Measurements from ENCODE around the gene OPCML.

Gene OPCML

GRCh38 chr11:133238495-133238894, 293.8 kb downstream of the OPCML start:
- Histone ChIP-seq H3K27ac (replicated peaks) (no peak overlapping the region), H3K27me3 (ENCODE audit: insufficient read depth, poor library complexity, severe bottlenecking) (no peaks in the 10 kb centered on the region), H3K4me3 (replicated peaks; ENCODE audit: insufficient read depth, low read length) (no peak overlapping the region)
- TF ChIP-seq SPI1 (IDR thresholded peaks at IDR 0.05; ENCODE audit: borderline replicate concordance, low read depth) (no peak), POLR2AphosphoS5 (IDR thresholded peaks at IDR 0.05; ENCODE audit: low read depth) (no peak), REST (IDR thresholded peaks at IDR 0.05; ENCODE audit: insufficient replicate concordance, low read depth) (no peak), CTCF (IDR thresholded peaks at IDR 0.05; ENCODE audit: insufficient read depth, low read length) (no peak), GABPA (IDR thresholded peaks at IDR 0.05; ENCODE audit: low read depth) (no peak)
- DNase-seq (ENCODE audit: low read depth in 1 of 2, low spot score in 1 of 2), result no peak

GRCh38 chr11:133238027-133238426, 294.3 kb downstream of the OPCML start:
- TF ChIP-seq CTCF (IDR thresholded peaks at IDR 0.05; ENCODE audit: insufficient read depth, low read length) (no peak), SPI1 (IDR thresholded peaks at IDR 0.05; ENCODE audit: borderline replicate concordance, low read depth) (no peak), POLR2AphosphoS5 (IDR thresholded peaks at IDR 0.05; ENCODE audit: low read depth) (no peak), GABPA (IDR thresholded peaks at IDR 0.05; ENCODE audit: low read depth) (no peak)
- H3K27me3 ChIP-seq (ENCODE audit: insufficient read depth, poor library complexity, severe bottlenecking), result no peaks in the 10 kb centered on the region
- no peak overlapping the region for H3K27ac ChIP-seq (replicated peaks)
- DNase-seq (ENCODE audit: low read depth in 1 of 2, low spot score in 1 of 2), result no peak
- no peak overlapping the region for H3K4me3 ChIP-seq (replicated peaks; ENCODE audit: insufficient read depth, low read length)

GRCh38 chr11:133235381-133235780, 296.9 kb downstream of the OPCML start:
- Histone ChIP-seq H3K27ac (replicated peaks) (no peak overlapping the region), H3K4me3 (replicated peaks; ENCODE audit: insufficient read depth, low read length) (no peak overlapping the region), H3K27me3 (ENCODE audit: insufficient read depth, poor library complexity, severe bottlenecking) (no peaks in the 10 kb centered on the region)
- TF ChIP-seq SPI1 (IDR thresholded peaks at IDR 0.05; ENCODE audit: borderline replicate concordance, low read depth), result no peak
- TF ChIP-seq REST (IDR thresholded peaks at IDR 0.05; ENCODE audit: insufficient replicate concordance, low read depth), result no peak
- TF ChIP-seq CTCF (IDR thresholded peaks at IDR 0.05; ENCODE audit: insufficient read depth, low read length), result no peak
- TF ChIP-seq GABPA (IDR thresholded peaks at IDR 0.05; ENCODE audit: low read depth), result no peak
- TF ChIP-seq POLR2AphosphoS5 (IDR thresholded peaks at IDR 0.05; ENCODE audit: low read depth), result no peak
- DNase-seq (ENCODE audit: low read depth in 1 of 2, low spot score in 1 of 2), result no peak

GRCh38 chr11:133234883-133235282, 297.4 kb downstream of the OPCML start:
- no peaks in the 10 kb centered on the region for H3K27me3 ChIP-seq (ENCODE audit: insufficient read depth, poor library complexity, severe bottlenecking)
- no peak overlapping the region for H3K4me3 ChIP-seq (replicated peaks; ENCODE audit: insufficient read depth, low read length)
- DNase-seq (ENCODE audit: low read depth in 1 of 2, low spot score in 1 of 2), result no peak
- no peak overlapping the region for H3K27ac ChIP-seq (replicated peaks)
- TF ChIP-seq POLR2AphosphoS5 (IDR thresholded peaks at IDR 0.05; ENCODE audit: low read depth), result no peak
- no peak for TF ChIP-seq SPI1 (IDR thresholded peaks at IDR 0.05; ENCODE audit: borderline replicate concordance, low read depth)
- no peak for TF ChIP-seq REST (IDR thresholded peaks at IDR 0.05; ENCODE audit: insufficient replicate concordance, low read depth)
- TF ChIP-seq CTCF (IDR thresholded peaks at IDR 0.05; ENCODE audit: insufficient read depth, low read length), result no peak
- TF ChIP-seq GABPA (IDR thresholded peaks at IDR 0.05; ENCODE audit: low read depth), result no peak

Data from HL-60 (cell line).